ENCODE results near the gene SULT4A1.

SULT4A1 gene

GRCh38 chr22:43843783-43844530, 18.4 kb downstream of the SULT4A1 start:
- no peak for DNase-seq

- no peak for DNase-seq
Measured at GRCh38 chr22:43841742-43842141, 20.6 kb downstream of the SULT4A1 start.

GRCh38 chr22:43840851-43841250, 21.5 kb downstream of the SULT4A1 start:
- DNase-seq: no peak

GRCh38 chr22:43840431-43840830, 21.9 kb downstream of the SULT4A1 start:
- DNase-seq: no peak

- DNase-seq: no peak
Measured at GRCh38 chr22:43839781-43840180, 22.5 kb downstream of the SULT4A1 start.

- DNase-seq: no peak
Measured at GRCh38 chr22:43838571-43839307, 23.6 kb downstream of the SULT4A1 start.

- no peak for DNase-seq
Measured at GRCh38 chr22:43838161-43838560, 24.2 kb downstream of the SULT4A1 start.

- DNase-seq: no peak
Measured at GRCh38 chr22:43837666-43838065, 24.6 kb downstream of the SULT4A1 start.

- DNase-seq: no peak
Measured at GRCh38 chr22:43835736-43836135, 26.6 kb downstream of the SULT4A1 start.

- no peak for DNase-seq
Measured at GRCh38 chr22:43835166-43835565, 27.1 kb downstream of the SULT4A1 start.

- DNase-seq: no peak
Measured at GRCh38 chr22:43833286-43834240, 28.8 kb downstream of the SULT4A1 start.

- DNase-seq: no peak
Measured at GRCh38 chr22:43832393-43833265, 29.7 kb downstream of the SULT4A1 start.

GRCh38 chr22:43831561-43832392, 30.5 kb downstream of the SULT4A1 start:
- no peak for DNase-seq

GRCh38 chr22:43830931-43831560, 31.3 kb downstream of the SULT4A1 start:
- DNase-seq: no peak

GRCh38 chr22:43829904-43830851, 32.1 kb downstream of the SULT4A1 start:
- DNase-seq: no peak

- peak; percentile 49 for DNase-seq
Measured at GRCh38 chr22:43828998-43829782, 33.1 kb downstream of the SULT4A1 start.

- no peak for DNase-seq
Measured at GRCh38 chr22:43828725-43828997, 33.7 kb downstream of the SULT4A1 start.

- DNase-seq: no peak
Measured at GRCh38 chr22:43827926-43828724, 34.2 kb downstream of the SULT4A1 start.

Measured in NCI-H2171 (cell line).